Thyroid gland (tissue), 4 donors: ENCODE results near the gene SAP30L.

Experiments
- CTCF ChIP-seq, 6 experiments: fragments of 200-600 bp in 3 of 6; fragments of 450-650 bp in 3 of 6; sonication (generic) in 3 of 6; IDR thresholded peaks; one replicate each; pipeline ENCODE4 v1.5.1; 2016 to 2019; ENCODE audit warnings: antibody characterized with exemption in 6 of 6, mild to moderate bottlenecking in 2 of 6, inconsistent platforms in 1 of 6, moderate library complexity in 1 of 6
- POLR2A ChIP-seq, 2 donors: fragments of 450-650 bp; IDR thresholded peaks; one replicate each; pipeline ENCODE4 v1.6.1; 2017; ENCODE audit warnings: antibody characterized with exemption in 2 of 2, mild to moderate bottlenecking in 2 of 2, moderate library complexity in 1 of 2

GRCh38 chr5:154486427-154486866, 40.6 kb downstream of the SAP30L start:
- TF ChIP-seq CTCF (IDR thresholded peaks at IDR 0.05) (no peak), POLR2A (IDR thresholded peaks at IDR 0.05) (no peak)
